Tibial artery (tissue), 4 donors: Measurements from ENCODE around the gene SIL1.

Experiments
- DNase-seq, 2 donors: peaks; one replicate each; pipeline ENCODE4 v3.0.0-alpha.2; 2019
- H3K27ac ChIP-seq, 2 donors: fragments of 200-600 bp; sonication (generic) in 1 of 2; 1 replicate in 1 of 2; 2 replicates in 1 of 2; pipeline ENCODE4 v1.5.1; 2018 to 2019; ENCODE audit warnings: mild to moderate bottlenecking in 1 of 2
- H3K27me3 ChIP-seq, 2 donors: fragments of 200-600 bp; sonication (generic) in 1 of 2; one replicate each; pipeline versions ENCODE4 v1.5.1 to v1.6.0; 2016 to 2019
- H3K36me3 ChIP-seq, 3 donors: fragments of 200-600 bp; sonication (generic) in 2 of 3; one replicate each; pipeline ENCODE4 v1.5.1; 2016 to 2019; ENCODE audit warnings: mild to moderate bottlenecking in 2 of 3
- H3K4me1 ChIP-seq, 4 donors: fragments of 200-600 bp; sonication (generic) in 2 of 4; 1 replicate in 3 of 4; 2 replicates in 1 of 4; pipeline ENCODE4 v1.5.1; 2016 to 2019
- H3K4me3 ChIP-seq, 2 donors: fragments of 200-600 bp; sonication (generic) in 1 of 2; 1 replicate in 1 of 2; 2 replicates in 1 of 2; pipeline ENCODE4 v1.5.1; 2018 to 2019; ENCODE audit warnings: mild to moderate bottlenecking in 2 of 2
- H3K9me3 ChIP-seq, 3 donors: fragments of 200-600 bp; sonication (generic) in 1 of 3; one replicate each; pipeline ENCODE4 v1.5.1; 2016 to 2019
- intact Hi-C: fragments of 100-400 bp; cut with DNase I; formaldehyde crosslinking; loops from one replicate; pipeline ENCODE4 v1.15.0; 2023; ENCODE audit warnings: low total_unique reads
- TF ChIP-seq, protein P1 (sequence below), 2 experiments: fragments of 200-600 bp in 1 of 2; fragments of 450-650 bp in 1 of 2; IDR thresholded peaks; one replicate each; pipeline ENCODE4 v1.5.1; 2017 to 2019; ENCODE audit warnings: antibody characterized with exemption in 2 of 2, mild to moderate bottlenecking in 1 of 2, moderate library complexity in 1 of 2

SIL1 gene

GRCh38 chr5:138972836-138973235 lies 225.3 kb downstream of the SIL1 start:
- Histone ChIP-seq H3K27me3 (no peaks in the 10 kb centered on the region), H3K27ac (peak overlapping the region; percentile 30 to 68), H3K9me3 (no peaks in the 10 kb centered on the region), H3K36me3 (no peaks in the 10 kb centered on the region), H3K4me1 (peaks cover 0 to 52% (median 38%) of the 10 kb centered on the region in 4 donors), H3K4me3 (no peak overlapping the region)
- TF ChIP-seq, protein P1, sequence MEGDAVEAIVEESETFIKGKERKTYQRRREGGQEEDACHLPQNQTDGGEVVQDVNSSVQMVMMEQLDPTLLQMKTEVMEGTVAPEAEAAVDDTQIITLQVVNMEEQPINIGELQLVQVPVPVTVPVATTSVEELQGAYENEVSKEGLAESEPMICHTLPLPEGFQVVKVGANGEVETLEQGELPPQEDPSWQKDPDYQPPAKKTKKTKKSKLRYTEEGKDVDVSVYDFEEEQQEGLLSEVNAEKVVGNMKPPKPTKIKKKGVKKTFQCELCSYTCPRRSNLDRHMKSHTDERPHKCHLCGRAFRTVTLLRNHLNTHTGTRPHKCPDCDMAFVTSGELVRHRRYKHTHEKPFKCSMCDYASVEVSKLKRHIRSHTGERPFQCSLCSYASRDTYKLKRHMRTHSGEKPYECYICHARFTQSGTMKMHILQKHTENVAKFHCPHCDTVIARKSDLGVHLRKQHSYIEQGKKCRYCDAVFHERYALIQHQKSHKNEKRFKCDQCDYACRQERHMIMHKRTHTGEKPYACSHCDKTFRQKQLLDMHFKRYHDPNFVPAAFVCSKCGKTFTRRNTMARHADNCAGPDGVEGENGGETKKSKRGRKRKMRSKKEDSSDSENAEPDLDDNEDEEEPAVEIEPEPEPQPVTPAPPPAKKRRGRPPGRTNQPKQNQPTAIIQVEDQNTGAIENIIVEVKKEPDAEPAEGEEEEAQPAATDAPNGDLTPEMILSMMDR (IDR thresholded peaks at IDR 0.05) = no peak
- peak in 1 of 2 donors; percentile 38 for DNase-seq
- intact Hi-C loops = no loop called here

GRCh38 chr5:138972230-138972629 lies 225.9 kb downstream of the SIL1 start:
- H3K4me3 ChIP-seq = no peak overlapping the region
- H3K36me3 ChIP-seq = no peaks in the 10 kb centered on the region
- intact Hi-C loops = no loop called here
- no peaks in the 10 kb centered on the region for H3K27me3 ChIP-seq
- peak overlapping the region; percentile 30 to 68 for H3K27ac ChIP-seq
- no peaks in the 10 kb centered on the region for H3K9me3 ChIP-seq
- peak in 1 of 2 donors; percentile 42 for DNase-seq
- peaks cover 0 to 49% (median 38%) of the 10 kb centered on the region in 4 donors for H3K4me1 ChIP-seq
- TF ChIP-seq, protein P1 (IDR thresholded peaks at IDR 0.05) = no peak

DNA sequence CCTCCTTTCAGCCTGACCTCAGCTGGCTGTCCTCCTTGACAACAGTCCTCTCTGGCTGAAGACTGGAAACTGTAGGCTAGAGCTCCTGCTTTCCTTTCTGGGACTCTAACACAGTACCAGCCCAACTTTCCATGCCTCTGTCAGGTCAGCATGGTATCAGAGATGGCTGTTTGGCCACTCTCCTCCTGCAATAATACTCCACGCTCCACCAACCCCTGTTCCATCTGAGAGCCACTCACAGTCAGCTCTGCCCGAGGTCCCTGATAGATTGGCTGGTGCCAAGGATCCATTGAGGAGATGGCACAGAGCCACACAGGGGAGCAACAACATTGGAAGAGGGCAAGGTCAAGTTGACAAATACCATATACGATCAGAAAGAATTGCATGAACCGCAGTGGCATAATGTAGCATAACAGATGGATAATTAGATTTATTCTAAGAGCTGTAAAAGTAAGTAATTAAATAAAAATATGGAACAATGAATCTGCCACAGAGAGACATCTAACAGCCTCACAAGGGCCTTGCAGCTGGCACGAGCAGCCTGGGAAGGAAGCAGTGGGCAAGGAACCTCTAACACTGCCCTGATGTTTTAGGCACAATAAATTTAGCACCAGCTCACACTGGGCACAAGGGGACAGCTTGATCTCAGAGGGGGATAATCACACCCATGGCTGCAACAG lies 228.7 kb downstream of the SIL1 start:
- Histone ChIP-seq H3K9me3 (no peaks in the 10 kb centered on the region), H3K36me3 (no peaks in the 10 kb centered on the region), H3K27ac (no peak overlapping the region), H3K27me3 (no peaks in the 10 kb centered on the region), H3K4me3 (no peak overlapping the region), H3K4me1 (peaks cover 0 to 40% (median 33%) of the 10 kb centered on the region in 4 donors)
- DNase-seq = peak; percentile 9 to 32
- intact Hi-C loops = no loop called here
- TF ChIP-seq, protein P1 (IDR thresholded peaks at IDR 0.05) = no peak

DNA sequence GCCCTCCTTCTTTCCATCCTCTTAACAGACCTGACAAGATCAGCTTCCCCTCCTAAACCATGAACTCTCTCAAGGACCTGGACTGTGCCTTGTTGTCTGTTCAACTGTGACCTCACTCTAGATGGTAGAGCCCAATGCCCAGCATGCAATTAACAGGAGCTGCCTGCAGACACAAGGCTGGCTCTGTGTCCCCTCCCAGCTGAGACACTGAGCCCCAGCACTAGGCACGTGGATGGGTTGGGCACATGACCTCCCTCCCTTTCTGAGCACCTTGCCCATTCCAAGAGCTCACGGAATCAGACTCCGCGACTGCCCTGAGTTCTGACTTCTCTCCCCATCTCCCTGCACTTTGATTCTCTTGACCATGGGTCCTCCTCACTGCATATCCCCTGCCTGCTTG lies 229.6 kb downstream of the SIL1 start:
- no peaks in the 10 kb centered on the region for H3K27me3 ChIP-seq
- no peaks in the 10 kb centered on the region for H3K9me3 ChIP-seq
- TF ChIP-seq, protein P1 (IDR thresholded peaks at IDR 0.05) = no peak
- intact Hi-C loops = no loop called here
- peaks cover 0 to 32% (median 24%) of the 10 kb centered on the region in 4 donors for H3K4me1 ChIP-seq
- no peaks in the 10 kb centered on the region for H3K36me3 ChIP-seq
- H3K4me3 ChIP-seq = no peak overlapping the region
- H3K27ac ChIP-seq = no peak overlapping the region
- peak; percentile 3 to 31 for DNase-seq

- H3K36me3 ChIP-seq = no peaks in the 10 kb centered on the region
- intact Hi-C loops = no loop called here
- no peak overlapping the region for H3K27ac ChIP-seq
- peaks cover 0 to 26% (median 19%) of the 10 kb centered on the region in 4 donors for H3K4me1 ChIP-seq
- TF ChIP-seq, protein P1 (IDR thresholded peaks at IDR 0.05) = no peak
- peak; percentile 13 to 48 for DNase-seq
- no peaks in the 10 kb centered on the region for H3K9me3 ChIP-seq
- no peak overlapping the region for H3K4me3 ChIP-seq
- no peaks in the 10 kb centered on the region for H3K27me3 ChIP-seq
Measured at GRCh38 chr5:138967791-138968448, 230.2 kb downstream of the SIL1 start.
